Stimulated activated CD4-positive, alpha-beta T cell treated with anti-CD3 and anti-CD28 coated beads, TNF-alpha, amount 100 ng/mL, for 48 hours (primary cell): ENCODE data around the gene PTPRJ.
"Not testable (repeated sequence)": the region's sequence is repeated elsewhere in the genome, so short reads cannot be mapped to it uniquely, and the experiment has no call there.

Source experiments
- DNase-seq, 3 donors: peaks; one replicate each; pipeline ENCODE4 v3.0.0-alpha.2; 2020; ENCODE audit warnings: low read depth in 3 of 3

PTPRJ gene

DNA sequence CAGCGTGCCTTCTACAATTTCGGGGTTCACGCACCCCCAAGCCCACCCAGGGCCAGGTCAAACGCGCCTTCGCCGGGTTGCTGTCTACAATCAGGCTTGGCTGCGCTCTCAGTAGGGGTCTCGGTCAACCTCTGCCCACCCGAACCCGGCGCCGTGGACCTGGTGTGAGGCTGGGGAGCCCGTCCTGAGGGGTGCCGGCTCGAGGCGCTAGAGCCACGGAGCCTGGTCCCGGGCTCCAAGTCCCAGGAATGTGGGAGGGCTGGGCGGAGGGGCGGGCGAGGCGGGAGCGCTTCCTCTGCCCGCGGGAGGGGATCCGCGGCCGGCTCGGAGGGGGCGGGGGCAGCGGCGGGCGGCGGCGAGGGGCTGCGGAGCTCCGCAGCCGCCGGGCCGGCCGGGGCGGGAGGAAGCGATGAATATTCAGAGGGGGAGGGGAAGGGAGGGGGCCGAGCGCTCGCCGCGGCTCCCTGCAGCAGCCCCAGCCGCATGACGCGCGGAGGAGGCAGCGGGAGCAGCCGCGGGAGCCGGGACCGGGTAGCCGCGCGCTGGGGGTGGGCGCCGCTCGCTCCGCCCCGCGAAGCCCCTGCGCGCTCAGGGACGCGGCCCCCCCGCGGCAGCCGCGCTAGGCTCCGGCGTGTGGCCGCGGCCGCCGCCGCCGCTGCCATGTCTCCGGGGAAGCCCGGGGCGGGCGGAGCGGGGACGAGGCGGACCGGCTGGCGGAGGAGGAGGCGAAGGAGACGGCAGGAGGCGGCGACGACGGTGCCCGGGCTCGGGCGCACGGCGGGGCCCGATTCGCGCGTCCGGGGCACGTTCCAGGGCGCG is at the start of gene PTPRJ:
TSS of gene PTPRJ (plus strand) at position 472 of the 819 bp plus-strand sequence. CDS start 354 bp downstream, outside the sequence.
- DNase-seq = peak in 2 of 3 donors; percentile 27 to 45

- no peak for DNase-seq
Measured at GRCh38 chr11:47932544-47932943, 47.8 kb upstream of the PTPRJ start.

DNA sequence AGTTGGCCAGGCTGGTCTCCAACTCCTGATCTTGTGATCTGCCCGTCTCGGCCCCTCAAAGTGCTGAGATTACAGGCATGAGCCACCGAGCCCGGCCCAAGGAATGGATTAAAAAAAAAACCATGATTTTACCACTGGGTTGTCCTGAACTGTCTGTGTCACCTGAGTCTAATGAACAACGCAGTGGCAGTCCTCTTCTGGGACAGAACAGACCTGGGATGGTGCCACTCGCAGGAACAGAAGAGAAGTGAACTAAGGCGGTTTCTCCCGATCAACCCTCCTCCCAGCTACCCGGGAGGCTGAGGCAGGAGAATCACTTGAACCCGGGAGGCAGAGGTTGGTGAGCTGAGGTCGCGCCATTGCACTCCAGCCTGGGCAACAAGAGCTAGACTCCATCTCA is 46.6 kb upstream of the PTPRJ start:
- DNase-seq = not testable (repeated sequence)

DNA sequence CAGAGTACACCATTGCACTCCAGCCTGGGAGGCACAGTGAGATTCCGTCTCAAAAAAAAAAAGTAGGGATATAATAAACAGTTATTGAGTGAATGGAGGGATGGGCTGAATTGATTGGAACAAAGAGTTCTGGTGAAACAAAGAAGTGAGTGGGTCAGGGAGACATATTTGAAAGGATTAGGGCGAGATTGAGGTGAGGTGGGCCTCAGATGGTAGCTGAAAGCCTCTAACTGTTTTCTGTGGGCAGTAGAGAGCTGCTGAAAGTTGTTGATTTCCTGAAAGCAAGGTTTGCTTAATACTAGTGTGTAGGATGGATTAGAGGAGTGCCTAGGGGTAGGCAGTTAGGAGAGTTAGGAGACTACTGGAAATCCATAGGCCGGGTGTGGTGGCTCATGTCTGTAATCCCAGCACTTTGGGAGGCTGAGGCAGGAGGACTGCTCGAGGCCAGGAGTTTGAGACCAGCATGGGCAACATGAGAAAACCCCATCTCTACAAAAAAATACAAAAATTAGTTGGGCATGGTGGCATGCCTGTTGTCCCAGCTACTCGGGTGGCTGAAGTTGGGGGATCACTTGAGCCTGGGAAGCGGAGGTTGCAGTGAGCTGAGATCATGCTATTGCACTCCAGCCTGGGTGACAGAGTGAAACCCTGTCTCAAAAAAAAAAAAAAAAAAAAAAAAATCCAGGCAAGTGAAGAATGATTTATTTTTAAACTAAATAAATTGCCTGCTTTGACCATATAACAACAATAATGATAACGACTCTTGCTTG is 41.4 kb upstream of the PTPRJ start:
- no peak for DNase-seq

GRCh38 chr11:47940904-47941649 is 39.3 kb upstream of the PTPRJ start:
- DNase-seq = no peak

GRCh38 chr11:47941907-47942558 is 38.3 kb upstream of the PTPRJ start:
- no peak for DNase-seq

- no peak for DNase-seq
Measured at GRCh38 chr11:47943721-47944586, 36.4 kb upstream of the PTPRJ start.

DNA sequence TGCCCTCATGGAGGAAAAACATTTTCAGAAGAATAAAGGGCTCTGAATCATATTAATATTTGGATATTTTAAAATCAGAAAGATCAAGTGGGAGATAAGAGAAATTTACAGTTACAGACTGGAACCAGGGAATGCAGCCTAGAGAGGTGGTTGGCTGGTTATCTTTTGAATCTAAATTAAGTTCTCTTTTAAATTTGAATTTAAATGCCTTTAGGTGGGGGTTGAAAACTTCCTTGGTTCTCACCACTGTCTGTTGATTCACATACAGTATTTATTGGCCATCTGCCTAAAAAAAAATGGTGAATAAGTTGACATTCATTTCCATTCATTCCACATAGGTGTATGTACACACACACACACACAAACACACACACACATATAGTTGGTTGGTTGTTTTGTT is 35.7 kb upstream of the PTPRJ start:
- DNase-seq = no peak

- DNase-seq = peak in 1 of 3 donors; percentile 20
Measured at GRCh38 chr11:47946682-47947559, 33.4 kb upstream of the PTPRJ start.

GRCh38 chr11:47948137-47948536 is 32.2 kb upstream of the PTPRJ start:
- DNase-seq = no peak

- DNase-seq = not testable (repeated sequence)
Measured at GRCh38 chr11:47949001-47949675, 31.2 kb upstream of the PTPRJ start.

- peak in 2 of 3 donors; percentile 15 to 24 for DNase-seq
Measured at GRCh38 chr11:47950396-47950795, 30.0 kb upstream of the PTPRJ start.

- not testable (repeated sequence) for DNase-seq
Measured at GRCh38 chr11:47951504-47951903, 28.9 kb upstream of the PTPRJ start.

DNA sequence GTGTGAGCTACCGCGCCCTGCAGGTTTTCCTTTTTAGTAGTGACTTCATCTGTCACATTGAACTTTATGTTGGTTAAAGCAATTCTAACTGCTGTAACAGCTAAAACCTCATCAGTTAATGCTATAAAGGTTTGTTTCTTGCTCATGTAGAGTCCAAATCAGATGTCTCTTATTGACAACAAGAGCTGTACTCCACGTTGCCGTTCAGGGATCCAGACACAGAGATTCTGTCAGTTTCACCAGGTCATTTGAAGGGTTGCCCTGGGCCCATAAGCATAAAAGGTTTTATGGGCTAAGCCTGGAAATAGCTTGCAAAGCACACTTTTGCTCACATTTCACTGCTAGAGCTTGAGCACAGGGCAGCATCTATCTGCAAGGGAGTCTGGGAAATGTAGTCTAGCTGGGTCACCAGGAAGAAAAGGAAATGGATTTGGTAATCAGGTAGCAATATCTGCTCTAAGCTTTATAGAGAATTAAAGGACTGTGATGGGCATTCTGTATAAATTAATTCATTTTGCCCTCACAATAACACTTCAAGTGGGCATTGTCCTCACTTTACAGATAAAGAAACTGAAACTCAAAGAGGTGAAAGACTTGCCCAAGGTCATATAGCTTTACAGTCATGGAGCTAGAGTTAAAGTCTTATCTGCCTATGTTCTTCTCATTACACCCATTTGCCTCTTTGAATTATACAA is 25.2 kb upstream of the PTPRJ start:
- no peak for DNase-seq

- no peak for DNase-seq
Measured at GRCh38 chr11:47960015-47960414, 20.3 kb upstream of the PTPRJ start.

GRCh38 chr11:47961383-47961782 is 19.0 kb upstream of the PTPRJ start:
- no peak for DNase-seq

- DNase-seq = no peak
Measured at GRCh38 chr11:47964546-47964945, 15.8 kb upstream of the PTPRJ start.
